Suprapubic skin (tissue), 3 donors: ENCODE measurements around the gene ANKRD24.

Experiments
- CTCF ChIP-seq, 2 donors: fragments of 200-600 bp in 1 of 2; fragments of 450-650 bp in 1 of 2; sonication (generic) in 1 of 2; IDR thresholded peaks; one replicate each; pipeline ENCODE4 v1.5.1; 2016 to 2019; ENCODE audit warnings: antibody characterized with exemption in 2 of 2, mild to moderate bottlenecking in 1 of 2, moderate library complexity in 1 of 2
- EP300 ChIP-seq: sonication (generic); formaldehyde crosslinking; IDR thresholded peaks from one replicate; pipeline ENCODE4 v1.6.1; 2017; ENCODE audit warnings: antibody characterized with exemption
- POLR2A ChIP-seq, 2 donors: fragments of 450-650 bp; IDR thresholded peaks; one replicate each; pipeline ENCODE4 v1.6.1; 2017; ENCODE audit warnings: antibody characterized with exemption in 2 of 2, mild to moderate bottlenecking in 2 of 2, moderate library complexity in 2 of 2

DNA sequence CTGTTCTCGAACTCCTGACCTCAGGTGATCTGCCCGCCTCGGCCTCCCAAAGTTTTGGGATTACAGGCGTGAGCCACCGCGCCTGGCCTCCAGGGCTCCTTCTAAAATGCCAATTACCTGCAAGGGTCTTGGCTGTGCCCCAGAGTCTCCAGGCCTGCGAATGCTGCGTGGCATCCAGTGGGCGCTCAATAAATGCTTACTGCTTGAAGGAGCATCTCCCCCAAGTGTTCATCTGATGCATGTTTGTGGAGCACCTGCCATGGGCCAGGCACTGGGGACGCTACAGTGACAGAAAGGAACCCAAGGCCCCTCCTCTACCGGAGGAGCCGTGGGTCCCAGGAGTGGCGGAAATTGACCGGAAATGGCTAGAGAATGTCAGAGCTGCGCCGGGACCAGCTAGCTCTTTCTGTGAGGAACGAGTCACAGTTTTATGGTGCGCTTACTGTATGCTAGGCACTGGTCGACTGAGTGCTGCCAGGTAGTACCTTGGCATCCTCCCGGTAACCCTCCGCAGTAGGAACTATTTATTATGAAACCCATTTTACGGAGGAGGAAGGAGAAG is 14.2 kb downstream of the ANKRD24 start:
- TF ChIP-seq CTCF (IDR thresholded peaks at IDR 0.05) (no peak), POLR2A (IDR thresholded peaks at IDR 0.05) (no peak), EP300 (no peak)
